ENCODE data around the gene NCKAP5.

Gene NCKAP5

DNA sequence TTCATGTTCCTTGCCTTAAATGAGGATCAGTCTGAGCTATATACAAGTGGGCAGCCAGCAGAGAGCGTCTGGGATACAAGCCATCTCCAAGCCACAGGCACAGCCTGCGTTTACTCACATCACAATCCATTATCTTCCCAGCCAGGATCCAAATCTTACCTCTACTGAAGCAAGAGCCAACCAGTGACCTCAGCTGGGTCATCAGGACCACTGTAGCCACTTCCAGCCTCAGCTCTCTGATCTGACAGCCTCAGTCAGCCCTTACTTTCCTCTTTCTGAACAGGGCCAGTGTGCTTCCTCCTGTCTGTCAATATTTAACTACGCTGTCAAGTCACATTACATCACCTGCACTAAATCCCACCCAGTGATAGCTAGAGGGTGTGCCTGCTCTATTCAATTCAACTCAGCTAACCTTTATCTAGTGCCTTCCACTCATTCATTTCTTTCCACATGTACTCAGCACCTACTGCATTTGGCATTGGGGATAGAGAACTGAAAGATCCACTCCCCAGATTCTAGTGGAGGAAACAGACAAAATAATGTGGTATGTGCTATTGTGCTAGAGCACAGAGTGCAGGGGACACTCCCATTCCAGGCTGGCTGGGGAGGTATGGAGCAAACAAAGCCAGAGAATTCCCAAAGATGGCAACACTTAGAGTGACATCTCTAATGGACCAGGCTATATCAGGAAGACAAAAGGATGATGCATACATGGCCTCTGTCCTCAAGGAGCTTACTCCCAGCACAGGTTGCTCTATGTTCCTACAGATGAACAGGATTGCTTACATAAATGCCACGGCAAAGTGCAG, 146.5 kb downstream of the NCKAP5 start:
- peak; percentile 52 for DNase-seq (ENCODE audit: low spot score)

DNA sequence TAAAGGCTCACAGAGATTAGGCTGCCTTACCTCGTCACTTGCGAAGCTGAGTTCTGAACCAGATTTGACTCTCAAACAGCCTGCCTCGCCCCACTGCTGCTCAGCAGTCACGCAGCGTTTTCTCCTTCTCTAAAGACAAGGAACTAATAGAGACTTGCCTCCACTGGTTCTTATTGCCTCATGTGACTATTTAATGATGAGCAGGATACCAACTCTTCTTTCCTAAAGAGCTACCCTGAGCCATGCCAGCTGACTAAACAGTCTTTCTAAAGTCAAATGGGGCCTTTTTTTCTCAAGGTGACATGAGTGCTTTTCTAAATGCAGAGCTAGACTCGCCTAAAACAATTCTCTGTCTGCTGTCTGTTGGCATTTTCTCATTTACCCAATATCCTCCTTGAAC, 147.5 kb downstream of the NCKAP5 start:
- peak; percentile 10 for DNase-seq (ENCODE audit: low spot score)

DNA sequence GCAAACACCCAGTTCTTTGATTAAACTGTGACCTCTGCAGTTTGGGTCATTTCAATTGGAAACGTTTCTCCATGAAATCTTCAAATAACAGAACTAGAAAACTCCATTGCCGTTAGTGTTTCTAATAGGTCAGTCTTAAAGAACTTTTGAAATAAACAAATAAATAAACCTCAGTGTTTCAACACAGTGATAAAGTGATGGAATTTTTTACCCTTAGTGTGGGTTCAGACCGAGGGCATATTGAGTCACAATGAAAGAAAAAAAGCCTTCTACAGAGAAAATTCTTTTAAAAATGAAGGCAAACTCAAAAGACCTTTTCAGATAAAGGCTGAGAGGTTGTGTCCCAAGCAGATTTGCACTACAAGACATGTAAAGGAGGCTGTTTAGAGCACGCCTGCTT, 149.6 kb downstream of the NCKAP5 start:
- DNase-seq (ENCODE audit: low spot score): no peak

DNA sequence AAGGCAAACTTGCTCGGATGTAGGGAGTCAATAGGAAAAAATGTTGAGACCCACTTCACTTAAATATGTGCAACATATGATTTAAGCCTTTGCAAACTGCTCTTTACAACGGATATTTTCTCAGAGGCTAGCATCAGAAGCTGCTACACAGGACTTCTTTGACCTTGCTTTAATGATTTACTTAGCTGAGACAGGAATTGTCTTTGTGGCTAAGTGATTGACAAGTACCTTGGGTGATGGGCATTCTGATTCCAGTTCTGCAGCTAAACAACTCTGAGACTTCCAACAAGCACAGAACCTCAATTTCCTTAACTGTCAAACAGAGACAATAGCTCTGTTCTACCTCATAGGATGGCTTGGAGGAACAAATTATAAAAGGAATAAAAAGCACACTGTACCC, 150.2 kb downstream of the NCKAP5 start:
- DNase-seq (ENCODE audit: low spot score): no peak

DNA sequence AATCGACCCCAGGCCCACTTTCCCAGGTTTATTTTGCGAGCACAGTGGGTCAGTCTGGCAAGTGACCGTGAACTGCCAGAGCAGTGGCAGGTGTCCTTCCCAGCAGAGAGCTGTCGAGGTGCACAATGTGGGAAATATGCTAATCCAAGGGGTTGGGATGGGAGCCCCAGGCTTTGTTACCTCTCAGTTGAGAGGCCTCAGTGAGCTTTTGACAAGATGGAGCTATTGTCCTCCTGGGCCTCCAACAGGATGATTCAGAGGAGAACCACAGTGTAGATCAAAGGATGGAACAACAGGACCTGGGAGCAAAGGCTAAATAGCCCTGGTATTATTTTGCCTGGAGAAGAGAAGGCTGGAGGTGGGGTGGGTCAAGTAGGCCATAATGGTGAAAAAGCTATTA, 150.8 kb downstream of the NCKAP5 start:
- DNase-seq (ENCODE audit: low spot score): no peak

DNA sequence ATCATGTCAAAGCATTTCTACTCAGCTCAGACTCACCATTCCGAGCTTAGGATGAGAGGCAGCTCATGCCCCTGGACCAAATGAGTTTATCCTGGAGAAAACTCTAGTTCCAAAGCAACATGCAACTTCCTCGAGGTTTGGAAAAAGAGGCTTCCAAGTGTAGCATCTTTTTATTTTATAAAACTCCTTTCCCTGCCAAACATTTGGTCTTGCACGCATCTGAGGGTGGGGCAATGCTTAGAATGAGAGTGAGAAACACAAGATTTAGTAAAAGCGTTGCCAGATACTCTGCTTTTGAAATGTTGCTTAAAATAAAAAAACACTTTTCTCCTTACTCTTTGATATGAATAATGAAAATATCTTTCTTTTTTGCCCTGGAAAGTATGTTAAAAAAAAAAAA, 151.5 kb downstream of the NCKAP5 start:
- no peak for DNase-seq (ENCODE audit: low spot score)

DNA sequence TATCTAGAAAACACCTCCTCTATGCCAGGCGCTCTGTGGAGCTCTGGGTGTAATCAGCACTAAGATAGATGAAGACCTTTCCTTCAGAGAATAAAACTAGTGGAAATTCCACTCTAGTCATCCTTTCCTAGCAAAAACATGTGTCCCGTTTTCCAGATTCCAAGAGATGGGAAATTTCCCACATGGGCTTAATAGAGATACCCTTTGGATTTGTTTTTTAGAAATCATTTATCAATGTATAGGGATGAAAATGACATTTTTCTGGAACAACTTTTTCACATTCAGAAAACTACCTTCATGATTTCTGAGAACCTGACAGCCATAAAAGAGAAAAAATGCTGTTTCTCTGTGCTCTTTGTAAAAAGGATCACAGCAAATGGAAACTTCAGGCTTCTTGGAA, 152.1 kb downstream of the NCKAP5 start:
- DNase-seq (ENCODE audit: low spot score): no peak

DNA sequence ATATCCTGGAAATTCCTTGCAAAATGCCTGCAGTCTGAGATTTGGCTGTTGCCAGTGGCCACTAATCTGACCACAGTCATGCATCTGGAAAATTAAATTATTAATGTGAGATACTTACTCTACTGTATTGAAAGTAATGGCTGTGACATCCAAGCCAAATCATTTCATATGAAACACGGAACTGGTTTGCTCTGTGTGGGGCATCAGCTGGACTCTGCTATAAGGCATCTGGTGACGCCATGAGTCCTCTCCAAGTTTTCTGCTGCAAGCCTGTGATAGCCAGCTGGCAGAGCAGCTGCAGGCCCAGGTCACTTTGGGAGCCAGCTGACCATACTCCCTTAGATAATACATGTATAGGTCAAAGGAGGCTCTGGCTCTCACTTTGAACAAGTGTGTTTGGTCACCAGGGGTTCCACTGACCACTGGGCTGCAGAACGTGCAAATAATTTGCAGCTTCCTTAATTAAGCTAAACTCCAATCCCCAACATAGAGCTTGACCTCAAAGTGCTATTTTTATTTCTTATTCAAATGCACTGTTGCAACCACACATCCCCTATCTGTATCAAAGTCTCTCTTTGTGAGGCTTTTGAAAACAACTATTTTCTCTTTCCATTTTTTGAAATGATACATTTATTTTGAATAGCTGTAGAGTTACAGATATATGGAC, 152.9 kb downstream of the NCKAP5 start:
- no peak for DNase-seq (ENCODE audit: low spot score)

DNA sequence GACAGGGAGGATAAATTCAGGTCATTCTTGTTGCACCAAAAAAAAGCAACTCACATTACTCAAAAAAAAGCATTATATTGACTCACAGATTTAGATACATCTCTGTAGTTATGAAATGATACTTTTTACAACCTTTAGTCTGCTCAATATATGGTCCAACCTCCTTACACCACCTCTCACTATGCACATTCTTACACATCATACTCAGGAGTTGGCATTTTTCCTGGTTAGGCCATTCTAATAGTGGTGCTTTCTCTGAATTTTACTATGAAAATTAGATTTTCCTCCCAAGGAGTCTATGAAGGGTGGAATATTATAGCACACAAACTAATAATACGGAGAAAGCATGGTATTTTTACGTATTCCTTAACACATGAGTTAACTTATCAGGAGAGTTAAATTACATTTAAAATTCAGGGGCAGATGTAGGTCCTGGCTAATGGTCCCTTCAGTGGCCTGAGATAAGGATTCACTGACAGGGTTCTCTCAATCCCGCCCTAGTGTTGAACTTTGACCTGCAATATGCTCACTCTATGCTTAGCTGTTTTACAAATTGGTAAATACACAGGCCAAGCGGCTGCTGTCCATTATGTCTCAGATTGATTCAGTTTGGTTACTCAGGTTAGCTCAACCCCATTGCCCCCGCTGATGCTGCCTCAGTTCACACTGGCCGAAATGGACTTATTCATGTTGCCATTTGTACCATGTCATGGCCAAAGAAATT, 153.6 kb downstream of the NCKAP5 start:
- DNase-seq (ENCODE audit: low spot score): no peak

DNA sequence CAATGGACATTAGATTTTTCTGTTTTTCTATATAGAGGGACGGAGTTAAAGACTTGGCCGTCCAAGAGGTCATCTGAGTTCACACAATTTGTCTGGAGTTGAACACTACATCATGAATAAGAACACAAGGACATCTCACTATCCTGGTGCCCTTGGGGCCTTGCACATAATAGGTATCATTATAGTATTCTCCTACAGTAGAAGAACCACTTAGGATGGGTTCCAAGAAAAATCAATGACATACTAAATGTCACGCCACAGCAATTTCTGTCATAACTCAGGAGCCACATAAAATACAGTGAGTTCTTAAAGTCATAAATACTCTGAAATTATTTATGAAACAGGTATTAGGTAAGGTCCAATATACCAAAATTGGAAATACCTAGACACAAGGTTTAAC, 154.4 kb downstream of the NCKAP5 start:
- no peak for DNase-seq (ENCODE audit: low spot score)

DNA sequence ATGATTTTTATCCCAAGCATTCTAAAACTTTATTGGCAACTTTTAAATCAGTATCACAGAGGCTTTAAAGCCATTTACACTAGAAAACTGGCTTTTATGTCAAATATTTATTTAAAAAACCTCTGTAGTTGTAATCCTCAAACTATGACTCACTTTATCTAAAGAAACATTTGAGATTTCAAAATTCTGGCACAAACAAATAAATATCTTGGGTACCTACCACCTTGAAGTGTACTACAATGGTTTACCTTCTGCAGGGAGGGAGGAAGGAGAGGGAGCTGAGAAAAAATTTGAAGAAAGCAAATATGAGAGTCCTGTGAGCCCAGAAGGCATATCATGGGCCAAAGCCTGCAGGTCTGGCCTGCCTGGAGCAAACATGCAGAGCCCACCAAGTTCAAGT, 155.6 kb downstream of the NCKAP5 start:
- DNase-seq (ENCODE audit: low spot score): no peak

DNA sequence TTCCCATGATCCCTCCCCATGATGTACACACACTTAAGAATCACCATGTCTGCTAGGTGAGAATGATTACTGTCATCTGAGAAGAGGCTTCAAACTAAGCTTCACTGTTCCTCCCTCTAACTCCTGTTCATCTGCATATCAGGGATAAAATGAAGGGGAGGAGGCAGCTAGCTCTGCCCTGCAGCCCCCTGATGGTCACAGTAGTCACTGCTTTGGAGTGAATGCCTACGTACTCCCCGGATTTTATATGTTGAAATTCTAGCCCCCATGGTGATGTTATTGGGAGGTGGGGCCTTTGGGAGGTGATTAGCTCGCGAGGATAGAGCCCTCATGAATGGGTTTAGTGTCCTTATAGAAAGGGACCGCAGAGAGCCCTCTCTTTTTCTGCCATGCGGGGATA, 156.4 kb downstream of the NCKAP5 start:
- no peak for DNase-seq (ENCODE audit: low spot score)

DNA sequence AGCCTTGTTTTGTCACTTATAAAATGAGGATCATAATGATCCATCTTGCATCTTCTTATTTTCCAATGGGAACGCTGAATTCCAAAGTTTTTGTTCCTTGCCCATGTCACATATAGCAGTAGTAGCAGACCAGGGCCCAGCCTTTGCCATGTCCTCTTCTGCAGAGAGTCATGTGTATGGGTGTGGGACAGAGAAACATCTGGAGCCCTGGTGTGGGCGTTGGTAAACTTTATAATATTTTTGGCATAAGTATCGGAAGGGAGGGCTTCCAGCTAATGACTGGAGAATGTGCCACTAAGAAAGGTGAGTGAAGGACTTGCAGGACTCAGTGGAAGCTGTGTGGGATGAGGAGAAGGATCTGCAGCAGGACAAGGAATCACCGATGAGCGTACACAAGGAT, 157.2 kb downstream of the NCKAP5 start:
- no peak for DNase-seq (ENCODE audit: low spot score)

DNA sequence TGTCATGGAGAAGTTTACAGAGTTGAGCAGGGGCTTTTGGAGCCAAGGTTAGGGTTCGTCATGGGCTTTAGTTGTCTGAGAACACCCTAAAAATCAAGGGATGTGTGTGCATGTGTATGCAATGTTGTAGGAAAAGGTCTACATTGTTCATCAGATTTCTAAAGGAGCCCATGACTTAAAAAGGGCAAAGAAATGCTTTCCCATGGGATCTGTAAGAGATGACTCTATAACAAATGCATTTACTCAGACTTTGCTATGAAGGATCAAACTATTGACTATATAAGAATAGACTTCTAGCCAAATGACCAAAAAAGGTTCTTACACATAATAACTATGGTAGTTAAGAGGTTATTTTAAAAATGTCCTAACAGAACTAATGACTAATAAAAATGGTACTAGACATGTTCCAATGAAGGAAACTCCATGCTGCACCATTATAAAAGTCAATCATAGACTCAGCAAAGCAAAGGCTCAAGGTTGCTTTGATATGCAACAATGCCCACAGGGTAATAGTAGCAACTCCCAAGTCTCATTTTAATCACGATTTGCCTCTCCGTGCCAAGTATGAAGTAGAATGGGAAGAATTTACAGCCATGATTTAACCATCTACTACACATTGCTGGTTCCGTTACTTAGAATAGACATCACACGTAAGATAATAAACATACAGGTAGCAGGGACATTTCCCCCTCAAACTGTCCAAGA, 158.5 kb downstream of the NCKAP5 start:
- DNase-seq (ENCODE audit: low spot score): no peak

DNA sequence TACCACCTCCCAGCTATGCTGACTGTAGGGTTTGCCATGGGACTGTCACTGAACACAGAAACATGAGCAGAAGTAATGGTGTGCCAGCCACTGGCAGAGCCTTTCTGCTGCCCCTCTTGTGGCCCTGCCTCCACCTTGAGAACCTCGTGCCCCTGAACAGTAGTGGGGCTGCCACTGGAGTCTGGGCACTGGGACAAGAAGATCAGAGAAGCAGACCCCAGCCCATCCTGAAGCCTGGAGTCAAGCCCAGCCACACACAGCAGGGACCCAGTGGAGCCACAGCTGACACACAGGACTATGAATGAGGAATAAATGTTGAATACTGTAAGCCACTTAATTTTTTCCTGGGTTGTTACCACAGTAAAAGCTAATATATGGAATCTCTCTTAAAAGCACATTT, 159.6 kb downstream of the NCKAP5 start:
- DNase-seq (ENCODE audit: low spot score): no peak

DNA sequence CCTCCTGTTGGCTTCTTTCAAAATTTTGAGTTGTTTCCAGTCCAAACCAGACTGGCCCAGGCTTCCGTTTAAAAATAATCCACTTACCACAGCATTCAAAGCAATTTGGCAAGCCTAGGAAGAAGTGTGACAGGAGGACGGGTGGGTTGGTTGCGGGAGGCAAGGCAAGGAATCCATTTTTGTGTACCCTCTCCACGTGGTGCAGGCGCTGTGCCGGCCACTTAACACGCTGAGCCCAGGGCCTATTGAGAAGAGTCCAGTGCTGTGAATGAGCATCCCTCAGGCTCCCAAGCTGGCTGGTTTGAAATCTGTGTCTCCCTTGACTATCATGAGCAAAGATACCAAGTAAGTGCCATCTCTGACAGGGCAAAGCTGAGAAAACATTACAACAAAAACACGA, 160.9 kb downstream of the NCKAP5 start:
- no peak for DNase-seq (ENCODE audit: low spot score)

DNA sequence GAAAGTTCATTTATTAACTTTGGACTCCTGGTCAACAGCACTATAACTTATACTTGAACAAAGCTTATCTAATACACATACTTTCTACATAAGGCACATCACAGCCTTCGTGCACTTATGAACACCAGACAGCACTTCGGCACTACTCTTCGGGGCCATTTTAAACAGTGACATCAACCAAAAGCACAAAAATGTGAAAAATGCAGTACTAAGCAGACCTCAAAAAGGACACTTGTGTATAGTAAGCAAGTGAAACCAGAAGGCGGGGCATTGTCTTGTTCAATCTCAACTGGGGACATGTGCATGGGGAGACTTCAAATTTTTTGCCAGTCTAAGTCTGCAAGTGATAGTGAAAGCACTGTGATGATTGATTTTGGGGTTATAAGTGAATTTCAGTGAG, 163.0 kb downstream of the NCKAP5 start:
- DNase-seq (ENCODE audit: low spot score): no peak

DNA sequence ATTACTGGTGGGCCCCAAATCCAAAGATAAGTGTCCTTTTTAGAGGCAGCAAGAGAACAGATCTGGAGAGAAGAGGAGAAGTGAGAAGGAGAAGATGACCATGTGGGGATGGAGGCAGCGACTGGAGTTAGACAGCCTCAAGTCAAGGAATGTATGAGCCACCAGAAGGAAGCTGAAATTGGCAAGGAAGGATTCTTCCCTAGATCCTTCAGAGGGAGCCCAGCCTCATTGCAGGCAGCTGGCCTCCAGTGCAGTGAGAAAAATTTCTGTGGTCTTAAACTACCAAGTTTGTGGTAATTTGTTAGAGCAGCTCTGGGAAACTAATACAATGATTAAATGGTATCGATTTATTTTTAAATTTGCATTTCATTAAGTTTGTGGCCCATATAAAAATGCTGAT, 167.9 kb downstream of the NCKAP5 start:
- DNase-seq (ENCODE audit: low spot score): no peak

DNA sequence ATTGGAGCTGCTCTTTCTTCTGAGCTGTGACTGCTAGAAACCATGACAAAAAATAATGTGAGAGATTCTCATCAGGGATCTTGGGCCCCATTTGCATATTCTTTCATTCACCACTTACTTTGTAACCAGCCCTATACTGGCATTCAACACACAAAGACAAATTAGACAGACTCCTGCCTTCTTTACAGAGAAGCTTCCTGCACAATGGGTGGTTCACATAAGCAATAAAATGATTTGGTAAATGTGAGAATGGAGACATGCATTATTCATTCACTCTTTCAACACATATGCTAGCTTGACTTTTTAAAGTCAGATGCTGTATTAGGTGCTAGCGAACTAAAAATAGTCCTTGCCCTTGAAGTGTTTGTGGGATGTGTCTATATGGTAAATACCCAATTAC, 174.4 kb downstream of the NCKAP5 start:
- DNase-seq (ENCODE audit: low spot score): no peak

DNA sequence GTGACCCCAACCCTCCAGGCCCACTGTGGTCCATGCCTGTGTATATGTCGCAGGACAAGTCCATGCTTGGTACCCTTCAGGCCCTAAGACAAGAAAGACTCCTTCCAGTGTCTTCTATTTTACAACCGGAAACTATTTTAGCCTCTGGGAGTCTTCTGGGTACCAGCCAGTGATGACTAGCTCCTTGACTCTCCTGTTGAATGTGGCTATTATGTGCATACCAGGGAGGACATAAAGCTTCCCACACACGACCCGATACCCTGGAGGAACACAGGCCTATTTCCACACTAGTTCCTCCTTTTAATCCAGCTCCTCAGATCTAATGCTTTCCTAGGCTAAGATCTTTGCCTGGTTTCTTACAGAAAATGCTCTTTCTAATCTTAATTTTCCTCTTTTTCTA, 178.1 kb downstream of the NCKAP5 start:
- no peak for DNase-seq (ENCODE audit: low spot score)

DNA sequence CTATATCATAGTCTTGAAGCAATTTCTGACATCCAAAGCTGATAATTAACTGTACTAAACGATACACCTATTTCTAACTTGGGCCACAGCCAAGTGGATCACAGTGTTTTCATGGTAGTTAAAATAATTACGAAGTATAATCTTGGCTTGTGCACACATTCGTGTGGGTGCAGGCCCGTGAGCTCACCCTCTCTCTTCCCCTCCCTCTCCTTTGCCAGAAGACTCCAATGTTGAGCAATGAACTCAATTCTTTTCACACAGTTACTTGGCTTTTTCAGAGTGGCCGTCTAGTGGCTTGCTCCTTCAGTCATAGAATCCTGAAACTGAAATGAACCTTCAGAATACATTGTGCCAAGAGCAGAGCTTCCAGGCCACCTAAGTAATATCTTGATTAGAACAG, 178.7 kb downstream of the NCKAP5 start:
- no peak for DNase-seq (ENCODE audit: low spot score)

DNA sequence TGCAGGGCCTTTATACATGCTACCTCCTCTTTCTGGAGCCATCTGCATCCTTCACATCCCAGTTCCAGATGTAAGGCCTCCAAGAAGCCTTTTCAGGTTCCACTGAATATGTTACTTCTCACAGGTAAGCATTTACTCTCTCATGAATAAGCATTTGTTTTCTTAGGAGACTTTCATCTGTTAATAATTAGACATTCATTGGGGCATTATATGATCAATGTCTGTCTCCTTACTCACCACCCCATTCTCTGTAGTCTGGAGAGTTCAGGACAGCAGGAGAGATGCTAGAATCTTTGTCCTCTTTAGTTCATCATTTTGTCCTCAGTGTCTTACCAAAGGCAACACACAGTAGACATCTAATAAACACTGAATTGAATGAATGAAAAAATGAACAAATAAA, 185.7 kb downstream of the NCKAP5 start:
- DNase-seq (ENCODE audit: low spot score): no peak

DNA sequence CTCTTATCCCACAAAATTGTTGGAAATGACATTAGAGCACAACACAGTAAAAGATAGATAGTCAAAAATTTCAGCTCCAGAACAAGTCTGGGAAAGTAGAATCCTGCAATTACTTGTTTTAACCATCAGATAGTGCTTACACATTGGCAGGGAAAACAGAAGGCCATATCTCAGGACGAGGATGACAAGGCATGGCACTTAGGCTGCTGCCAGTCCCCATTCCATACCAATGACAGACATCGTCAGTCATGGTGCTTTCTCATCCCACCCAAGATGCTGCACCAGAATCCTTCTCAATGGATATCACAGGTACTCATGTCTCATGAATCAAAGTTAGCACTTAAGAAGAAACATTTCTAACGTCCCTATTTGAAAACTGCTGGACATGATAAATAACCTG, 187.3 kb downstream of the NCKAP5 start:
- no peak for DNase-seq (ENCODE audit: low spot score)
